K562 (cell line): Measurements from ENCODE around the gene AGO4. TPM values are rescaled to one million over a fixed set of nuclear protein-coding genes. Genes with fewer than 3 reads are reported as not detected.

Experiments
- BCOR ChIP-seq: fragments of 450-650 bp; IDR thresholded peaks from 2 replicates; pipeline ENCODE4 v1.6.1; 2016
- BDP1 ChIP-seq: IDR thresholded peaks from 3 replicates; pipeline ENCODE4 v1.6.1; 2011; ENCODE audit not compliant: insufficient read length, insufficient read depth
- BRF1 ChIP-seq: IDR thresholded peaks from 3 replicates; pipeline ENCODE4 v1.6.1; 2011; ENCODE audit warnings: borderline replicate concordance, mild to moderate bottlenecking; ENCODE audit not compliant: insufficient read length; ENCODE audit errors: extremely low read depth
- CBFA2T3 ChIP-seq: fragments of 450-650 bp; IDR thresholded peaks from 2 replicates; pipeline ENCODE4 v1.6.1; 2017
- DMBX1 ChIP-seq: fragments of 250-450 bp; sonication (Bioruptor Pico); IDR thresholded peaks from 2 replicates; pipeline ENCODE4 v1.8.0; 2022; ENCODE audit warnings: inconsistent platforms, mild to moderate bottlenecking, moderate library complexity, borderline replicate concordance
- ESRRA ChIP-seq: fragments of 450-650 bp; IDR thresholded peaks from 2 replicates; pipeline ENCODE4 v1.6.1; 2014; ENCODE audit warnings: low read depth, mild to moderate bottlenecking, moderate library complexity, borderline replicate concordance
- KDM4B ChIP-seq, 2 experiments: fragments of 450-650 bp in 1 of 2; sonication (generic) in 1 of 2; IDR thresholded peaks; 2 replicates each; pipeline ENCODE4 v1.6.1; 2016 to 2017; ENCODE audit warnings: borderline replicate concordance in 2 of 2, antibody characterized with exemption in 1 of 2, low read depth in 1 of 2, mild to moderate bottlenecking in 1 of 2
- KLF16 ChIP-seq: IDR thresholded peaks from 2 replicates; pipeline ENCODE4 v1.6.1; 2016; ENCODE audit warnings: antibody characterized with exemption
- MLX ChIP-seq, 2 experiments: fragments of 450-650 bp in 1 of 2; sonication (generic) in 1 of 2; formaldehyde crosslinking; conservative IDR thresholded peaks; 2 replicates each; pipeline versions ENCODE4 v1.4.0 to v1.8.1; 2020 to 2022; ENCODE audit warnings: mild to moderate bottlenecking in 1 of 2, missing genetic modification reagents in 1 of 2
- MNT ChIP-seq, 2 experiments: fragments of 450-650 bp; conservative IDR thresholded peaks; 2 replicates each; pipeline ENCODE4 v1.6.1; 2017; ENCODE audit warnings: mild to moderate bottlenecking in 2 of 2, moderate library complexity in 2 of 2
- MTA2 ChIP-seq: fragments of 450-650 bp; IDR thresholded peaks from 2 replicates; pipeline ENCODE4 v1.6.1; 2016; ENCODE audit warnings: low read depth
- NR2C2 ChIP-seq, 2 experiments: fragments of 200-800 bp in 1 of 2; sonication (Bioruptor generic) in 1 of 2; sonication (generic) in 1 of 2; formaldehyde crosslinking in 1 of 2; IDR thresholded peaks; 2 replicates each; pipeline versions ENCODE4 v1.6.1 to v1.8.0; 2016 to 2022; ENCODE audit warnings: mild to moderate bottlenecking in 1 of 2, missing compliant biosample characterization in 1 of 2, missing genetic modification characterization in 1 of 2, missing genetic modification reagents in 1 of 2
- SIN3A ChIP-seq, 2 experiments: fragments of 150-350 bp in 1 of 2; IDR thresholded peaks; 2 replicates each; pipeline ENCODE4 v1.6.1; 2011 to 2016; ENCODE audit warnings: borderline replicate concordance in 2 of 2, low read depth in 2 of 2, low read length in 2 of 2, mild to moderate bottlenecking in 2 of 2, moderate library complexity in 2 of 2; ENCODE audit not compliant: control insufficient read depth in 1 of 2
- TSHZ1 ChIP-seq: fragments of 250-450 bp; sonication (Bioruptor Pico); IDR thresholded peaks from 2 replicates; pipeline ENCODE4 v1.4.0; 2020; ENCODE audit warnings: mild to moderate bottlenecking, moderate library complexity
- ZNF24 ChIP-seq: fragments of 450-650 bp; IDR thresholded peaks from 2 replicates; pipeline ENCODE4 v1.6.1; 2016
- polyA plus RNA-seq, 8 experiments: library from polyadenylated mRNA; depleted of rRNA in 4 of 8; stranded (reverse) in 5 of 8; unstranded in 3 of 8; fragments of >200 nt; fragmentation: Nextera tagmentation in 2 of 8; fragmentation: Illumina TruSeq in 1 of 8; extraction: Ambion mirVana in 2 of 8; extraction: Trizol in 1 of 8; gene quantifications; 2 replicates each; pipeline versions ENCODE4 v1.2.1 to v1.2.3, GENCODE V29; 2011 to 2014; ENCODE audit warnings: inconsistent platforms in 1 of 8, missing spikeins in 1 of 8
- total RNA-seq, 7 experiments: library from RNA; depleted of rRNA in 6 of 7; stranded (reverse); fragments of >200 nt in 6 of 7; fragmentation: Illumina TruSeq in 2 of 7; extraction: Trizol in 2 of 7; gene quantifications; 2 replicates each; pipeline versions ENCODE4 v1.2.1 to v1.2.3, GENCODE V29; 2011 to 2021; ENCODE audit warnings: low replicate concordance in 1 of 7
- TF ChIP-seq, protein P1 (sequence below): conservative IDR thresholded peaks from 2 replicates; pipeline ENCODE4 v1.6.1; 2011; ENCODE audit warnings: low read depth, mild to moderate bottlenecking, low read length; ENCODE audit not compliant: control insufficient read depth
- TF ChIP-seq, protein P2 (sequence below): sonication (generic); formaldehyde crosslinking; IDR thresholded peaks from 2 replicates; pipeline ENCODE4 v1.8.0; 2022; ENCODE audit warnings: mild to moderate bottlenecking, missing genetic modification reagents

The AGO4 gene
- total and polyA plus RNA-seq, 9 of the 15 experiments (the other 6 are each of a cell fraction or from before 2014, with no cell fraction given) = 1.3 to 10.5 (median 6.5) TPM

DNA sequence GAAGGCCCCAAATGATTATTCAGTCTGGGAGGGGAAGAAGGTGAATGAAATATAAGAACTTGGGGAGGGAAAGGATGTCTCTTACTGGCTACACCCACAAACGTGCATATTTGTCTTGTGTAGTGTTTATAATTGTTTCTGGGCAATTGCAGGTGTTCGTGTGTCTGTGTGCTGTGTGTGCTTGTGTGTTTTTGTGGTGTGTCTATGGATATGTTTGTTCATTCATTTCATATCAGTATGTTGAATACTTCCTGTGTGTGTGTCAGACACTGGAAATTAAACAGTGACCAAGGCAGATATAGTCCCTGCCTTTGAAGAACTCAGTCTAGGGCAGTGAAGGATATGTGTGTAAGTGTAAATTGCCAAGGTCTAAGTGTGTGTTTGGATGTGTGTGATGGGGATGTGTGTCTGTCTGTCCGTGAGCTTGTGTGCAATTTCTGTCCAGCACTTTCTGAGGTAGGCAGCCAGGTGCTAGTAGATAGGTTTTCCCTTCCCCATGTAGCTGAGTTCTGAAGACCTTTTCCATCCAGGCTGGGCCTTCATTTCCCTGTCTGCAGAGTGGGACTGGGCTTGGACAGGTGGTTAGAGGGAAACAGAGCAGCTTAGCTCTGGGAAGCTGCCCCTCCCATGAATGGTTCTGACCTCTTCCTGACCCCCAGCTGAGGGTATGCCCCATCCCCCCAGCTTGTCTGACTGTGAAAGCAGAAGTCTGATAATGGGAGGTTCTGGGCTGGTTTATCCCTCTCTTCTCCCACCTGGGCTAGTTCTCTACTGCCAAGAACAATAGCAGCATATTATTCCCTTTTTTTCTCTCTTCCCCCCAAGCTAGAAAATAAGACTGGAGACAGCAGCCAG, 79.0 kb downstream of the AGO4 start (continued):
- TF ChIP-seq MLX (CRISPR knock-in tag; conservative IDR thresholded peaks at IDR 0.05) = no peak
- TF ChIP-seq, protein P1, sequence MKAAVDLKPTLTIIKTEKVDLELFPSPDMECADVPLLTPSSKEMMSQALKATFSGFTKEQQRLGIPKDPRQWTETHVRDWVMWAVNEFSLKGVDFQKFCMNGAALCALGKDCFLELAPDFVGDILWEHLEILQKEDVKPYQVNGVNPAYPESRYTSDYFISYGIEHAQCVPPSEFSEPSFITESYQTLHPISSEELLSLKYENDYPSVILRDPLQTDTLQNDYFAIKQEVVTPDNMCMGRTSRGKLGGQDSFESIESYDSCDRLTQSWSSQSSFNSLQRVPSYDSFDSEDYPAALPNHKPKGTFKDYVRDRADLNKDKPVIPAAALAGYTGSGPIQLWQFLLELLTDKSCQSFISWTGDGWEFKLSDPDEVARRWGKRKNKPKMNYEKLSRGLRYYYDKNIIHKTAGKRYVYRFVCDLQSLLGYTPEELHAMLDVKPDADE = no peak
- TF ChIP-seq BCOR = 0 out of 2 replicates have a peak, but pooled peaks have one; percentile 37
- no peak for TF ChIP-seq ZNF24
- TF ChIP-seq KDM4B (IDR thresholded peaks at IDR 0.05; ENCODE audit: borderline replicate concordance in 2 of 2, low read depth in 1 of 2) = no peak
- no peak for TF ChIP-seq BDP1
- TF ChIP-seq MNT (conservative IDR thresholded peaks at IDR 0.05) = 0 out of 4 replicates have a peak, but pooled peaks of 1 of the 2 experiments have one; percentile 42
- peak; percentile 49; the same call in 1 of the 2 replicates for TF ChIP-seq NR2C2 (CRISPR knock-in tag; IDR thresholded peaks at IDR 0.05)
- TF ChIP-seq NR2C2 (tag; IDR thresholded peaks at IDR 0.05) = peak; percentile 83
- peak; percentile 37; the same call in 1 of the 2 replicates for TF ChIP-seq KLF16
- no peak for TF ChIP-seq BRF1
- no peak for TF ChIP-seq DMBX1 (CRISPR knock-in tag)
- TF ChIP-seq SIN3A (IDR thresholded peaks at IDR 0.05; ENCODE audit: borderline replicate concordance in 2 of 2, control insufficient read depth in 1 of 2, low read depth in 2 of 2, low read length in 2 of 2) = peak in 1 of 2 experiments; percentile 80; a peak in 1 of 4 replicates
- TF ChIP-seq, protein P2, sequence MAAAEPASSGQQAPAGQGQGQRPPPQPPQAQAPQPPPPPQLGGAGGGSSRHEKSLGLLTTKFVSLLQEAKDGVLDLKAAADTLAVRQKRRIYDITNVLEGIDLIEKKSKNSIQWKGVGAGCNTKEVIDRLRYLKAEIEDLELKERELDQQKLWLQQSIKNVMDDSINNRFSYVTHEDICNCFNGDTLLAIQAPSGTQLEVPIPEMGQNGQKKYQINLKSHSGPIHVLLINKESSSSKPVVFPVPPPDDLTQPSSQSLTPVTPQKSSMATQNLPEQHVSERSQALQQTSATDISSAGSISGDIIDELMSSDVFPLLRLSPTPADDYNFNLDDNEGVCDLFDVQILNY (CRISPR knock-in tag) = no peak
- peak; percentile 75 for TF ChIP-seq ESRRA
- TF ChIP-seq TSHZ1 (CRISPR knock-in tag) = no peak
- peak; percentile 63 for TF ChIP-seq CBFA2T3
- TF ChIP-seq MTA2 = no peak; the same call in 1 of the 2 replicates
- TF ChIP-seq, all 486 proteins: peak for 53
